Activated CD4-positive, alpha-beta T cell treated with anti-CD3 and anti-CD28 coated beads for 48 hours (primary cell): ENCODE results near the gene KIN.
"Not testable (repeated sequence)": the region's sequence is repeated elsewhere in the genome, so short reads cannot be mapped to it uniquely, and the experiment has no call there.

Experiments used
- DNase-seq: peaks from one replicate; pipeline ENCODE4 v3.0.0-alpha.2; 2020

KIN gene

DNA sequence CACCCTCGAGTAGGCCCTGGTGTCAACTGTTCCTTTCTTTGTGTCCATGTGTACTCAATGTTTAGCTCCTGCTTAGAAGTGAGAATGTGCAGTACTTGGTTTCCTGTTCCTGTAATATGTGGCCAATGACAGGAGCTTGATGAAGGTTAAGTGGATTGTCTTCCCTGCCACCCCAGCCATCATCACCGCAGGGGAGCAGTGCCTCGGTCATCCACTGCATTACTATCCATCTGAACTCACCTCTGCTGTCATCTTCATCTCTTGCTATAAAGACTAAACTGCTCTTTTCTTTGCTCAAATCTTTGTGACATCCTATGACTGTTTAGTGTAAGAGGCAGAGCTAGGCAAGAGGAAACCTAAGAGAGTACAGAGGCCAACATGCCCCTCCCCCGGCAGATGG, 69.1 kb downstream of the KIN start:
- DNase-seq, result no peak

- DNase-seq, result no peak
Observed at GRCh38 chr10:7717767-7718166, 70.0 kb downstream of the KIN start.

DNA sequence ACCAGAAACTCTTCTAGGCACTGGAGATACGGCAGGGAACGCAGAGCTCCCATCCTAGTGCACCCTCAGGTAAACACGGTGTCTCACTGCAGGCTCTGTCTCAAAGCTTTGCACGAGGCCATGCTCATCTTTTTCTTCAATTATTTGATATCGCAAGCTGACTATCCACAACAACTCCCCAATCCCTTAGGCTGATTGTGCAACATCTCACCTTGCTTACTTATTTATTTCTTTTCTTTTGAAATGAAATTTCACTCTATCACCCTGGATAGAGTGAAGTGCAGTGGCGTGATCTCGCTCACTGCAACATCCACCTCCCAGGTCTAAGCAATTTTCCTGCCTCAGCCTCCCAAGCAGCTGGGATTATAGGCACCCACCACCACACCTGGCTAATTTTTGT, 72.3 kb downstream of the KIN start:
- no peak for DNase-seq

GRCh38 chr10:7711075-7711474, 76.7 kb downstream of the KIN start:
- not testable (repeated sequence) for DNase-seq

DNA sequence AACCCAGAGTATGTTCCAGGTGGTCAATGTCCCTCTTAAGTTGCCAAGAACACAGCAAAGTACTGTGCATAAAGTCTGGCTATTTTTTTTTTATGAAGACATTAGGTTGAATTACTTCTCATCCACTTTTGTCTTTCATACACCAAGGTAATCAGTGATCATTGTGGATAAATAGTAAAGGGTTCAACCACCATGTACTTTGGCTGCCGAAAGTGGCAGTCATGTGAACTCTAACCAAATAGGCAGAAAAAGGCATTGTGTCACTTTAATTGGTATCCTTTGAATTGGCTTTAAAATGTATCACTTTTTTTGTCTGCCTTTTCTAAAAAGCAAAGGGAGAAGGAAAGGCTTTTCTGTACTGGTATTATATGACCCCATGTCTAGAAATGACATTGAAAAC, 77.3 kb downstream of the KIN start:
- no peak for DNase-seq

DNA sequence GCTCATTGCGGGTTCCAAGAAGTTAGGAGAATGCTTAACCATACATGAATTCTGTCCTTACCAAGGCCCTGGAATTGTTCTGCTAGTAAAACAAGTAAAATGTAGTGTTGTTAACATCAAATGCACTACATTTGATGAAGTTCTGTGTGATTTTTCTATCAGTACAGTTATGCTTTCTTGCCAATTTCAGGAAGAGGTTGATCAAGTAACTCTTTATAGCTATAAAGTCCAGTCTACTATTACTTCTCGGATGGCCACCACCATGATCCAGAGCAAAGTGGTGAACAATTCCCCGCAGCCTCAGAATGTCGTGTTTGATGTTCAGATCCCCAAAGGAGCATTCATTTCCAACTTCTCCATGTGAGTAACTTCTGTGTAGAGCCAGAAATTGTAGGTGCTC, 79.0 kb downstream of the KIN start:
- no peak for DNase-seq

DNA sequence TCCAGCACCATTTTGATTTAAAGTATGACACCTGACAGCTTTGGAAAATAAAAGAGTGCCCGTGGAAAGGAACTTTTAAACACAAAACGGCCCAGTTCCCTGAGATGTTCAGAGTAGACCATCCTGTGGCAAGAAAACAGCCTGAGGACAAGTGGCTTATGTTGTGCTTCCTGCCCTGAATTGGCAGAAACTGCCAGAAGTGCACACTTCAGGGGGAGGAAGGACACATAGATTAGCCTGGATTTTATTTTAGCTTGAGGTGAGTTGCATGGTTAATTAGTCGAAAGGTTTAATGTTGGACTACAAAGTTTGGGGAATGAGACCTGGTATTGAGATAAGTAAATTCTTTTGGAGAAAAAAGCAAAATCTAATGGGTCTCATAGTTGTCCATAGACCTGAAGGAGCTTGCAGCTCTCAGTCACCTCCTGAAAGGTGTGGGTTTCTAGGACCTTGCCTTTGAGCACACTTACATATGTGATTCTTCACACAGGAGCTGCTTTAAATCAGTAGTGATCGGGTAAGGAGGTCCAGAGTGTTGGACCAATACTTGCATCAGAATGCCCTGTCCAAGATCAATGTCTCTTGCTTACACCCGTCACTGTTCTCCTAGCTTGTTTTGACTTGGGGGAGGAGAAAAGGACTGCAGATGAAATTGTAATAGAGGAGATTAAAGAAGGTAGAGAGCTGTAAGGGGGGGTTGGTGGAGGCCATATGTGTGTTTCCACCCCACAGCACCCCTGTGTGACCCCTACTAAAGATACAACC, 79.8 kb downstream of the KIN start:
- DNase-seq, result no peak

GRCh38 chr10:7707102-7707501, 80.7 kb downstream of the KIN start:
- DNase-seq, result no peak

- DNase-seq, result no peak
Observed at GRCh38 chr10:7706534-7707073, 81.2 kb downstream of the KIN start.

- no peak for DNase-seq
Observed at GRCh38 chr10:7705341-7705740, 82.5 kb downstream of the KIN start.

- DNase-seq, result no peak
Observed at GRCh38 chr10:7704071-7705016, 83.4 kb downstream of the KIN start.

- DNase-seq, result no peak
Observed at GRCh38 chr10:7703140-7703539, 84.7 kb downstream of the KIN start, which contains the start of gene ITIH2. Gene ITIH2, plus strand, starts transcription at chr10:7703316. Its CDS starts 119 bp downstream, at chr10:7703435.

GRCh38 chr10:7702288-7702812, 85.4 kb downstream of the KIN start:
- DNase-seq, result no peak

DNA sequence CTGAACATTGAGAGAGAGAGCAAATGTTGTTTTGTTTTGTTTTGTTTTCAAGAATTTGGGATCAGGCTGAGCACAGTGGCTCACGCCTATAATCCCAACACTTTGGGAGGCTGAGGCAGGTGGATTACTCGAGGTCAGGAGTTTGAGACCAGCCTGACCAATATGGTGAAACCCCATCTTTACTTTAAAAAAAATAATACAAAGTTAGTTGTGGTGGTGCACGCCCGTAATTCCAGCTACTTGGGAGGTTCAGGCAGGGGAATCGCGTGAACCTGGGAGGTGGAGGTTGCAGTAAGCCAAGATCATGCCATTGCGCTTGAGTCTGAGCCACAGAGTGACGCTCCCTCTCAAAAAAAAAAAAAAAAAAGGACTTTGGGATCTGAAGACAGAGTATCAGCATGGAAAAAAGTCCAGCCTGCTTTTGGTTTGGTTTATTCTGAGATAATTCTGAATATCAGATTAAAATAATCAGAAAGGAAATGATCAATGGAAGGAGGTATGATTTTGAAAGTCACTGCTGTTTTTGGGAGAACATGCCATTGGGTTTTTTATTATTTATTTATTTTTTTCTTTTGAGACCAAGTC, 86.5 kb downstream of the KIN start:
- no peak for DNase-seq
